Thymus (tissue), 11 donors: ENCODE results near the gene CMIP. TPM values are rescaled to one million over a fixed set of nuclear protein-coding genes. Genes with fewer than 3 reads are reported as not detected.

ENCODE experiments used
- DNase-seq, 9 donors: peaks; one replicate each; pipeline ENCODE4 v3.0.0-alpha.2; 2013; ENCODE audit warnings: low spot score in 9 of 9, low read depth in 6 of 9, missing footprints in 1 of 9
- H3K27ac ChIP-seq, 2 donors: one replicate each; pipeline ENCODE4 v1.5.1; 2013; ENCODE audit warnings: control low read depth in 1 of 2, low read depth in 1 of 2, low read length in 1 of 2, mild to moderate bottlenecking in 1 of 2, moderate library complexity in 1 of 2
- H3K27me3 ChIP-seq, 2 donors: one replicate each; pipeline ENCODE4 v1.5.1; 2013; ENCODE audit warnings: low read length in 1 of 2; ENCODE audit not compliant: control insufficient read depth in 2 of 2, insufficient read depth in 1 of 2
- H3K36me3 ChIP-seq, 2 donors: one replicate each; pipeline ENCODE4 v1.5.1; 2013; ENCODE audit warnings: low read length in 1 of 2, mild to moderate bottlenecking in 1 of 2, moderate library complexity in 1 of 2; ENCODE audit not compliant: control insufficient read depth in 2 of 2, insufficient read depth in 2 of 2
- H3K4me1 ChIP-seq, 2 donors: one replicate each; pipeline ENCODE4 v1.5.1; 2013; ENCODE audit warnings: low read length in 2 of 2; ENCODE audit not compliant: control insufficient read depth in 2 of 2, insufficient read depth in 2 of 2
- H3K4me3 ChIP-seq, 2 donors: one replicate each; pipeline ENCODE4 v1.5.1; 2013; ENCODE audit warnings: low read length in 2 of 2, control low read depth in 1 of 2, mild to moderate bottlenecking in 1 of 2
- H3K9me3 ChIP-seq, 2 donors: one replicate each; pipeline ENCODE4 v1.5.1; 2013; ENCODE audit warnings: low read length in 1 of 2, mild to moderate bottlenecking in 1 of 2; ENCODE audit not compliant: control insufficient read depth in 2 of 2, insufficient read depth in 1 of 2
- WGBS: extraction: QIAGEN DNeasy Blood & Tissue Kit; methylation state at CpG from one replicate; pipeline ENCODE4 v1.1.7; 2013; 5-methylcytosine and 5-hydroxymethylcytosine counted together
- polyA plus RNA-seq: library from polyadenylated mRNA; stranded (reverse); fragments of 200-250 nt; gene quantifications from one replicate; pipeline ENCODE4 v1.2.3, GENCODE V29; 2013
- total RNA-seq: library from RNA; stranded (reverse); fragments of 120-200 nt; gene quantifications from one replicate; pipeline ENCODE4 v1.2.4, GENCODE V29; 2013
- donor health status: healthy.

Gene CMIP
- total and polyA plus RNA-seq, 2 donors = 5.2 to 19.4 TPM

GRCh38 chr16:81484908-81485624 lies 40.5 kb downstream of the CMIP start:
- WGBS = 96% methylated on average over 11 of the region's 11 CpGs
- Histone ChIP-seq H3K27me3 (no peaks in the 10 kb centered on the region), H3K4me1 (peaks cover 2 to 29% of the 10 kb centered on the region in 2 donors), H3K4me3 (no peak overlapping the region), H3K27ac (no peak overlapping the region), H3K36me3 (peaks cover 0 to 6% of the 10 kb centered on the region in 2 donors), H3K9me3 (no peaks in the 10 kb centered on the region)
- DNase-seq = no peak

GRCh38 chr16:81485824-81486539 lies 41.4 kb downstream of the CMIP start:
- Histone ChIP-seq H3K4me1 (peaks cover 2 to 22% of the 10 kb centered on the region in 2 donors), H3K9me3 (no peaks in the 10 kb centered on the region), H3K4me3 (no peak overlapping the region), H3K36me3 (peaks cover 0 to 6% of the 10 kb centered on the region in 2 donors), H3K27ac (no peak overlapping the region), H3K27me3 (no peaks in the 10 kb centered on the region)
- no peak for DNase-seq
- 98% methylated on average over 21 of the region's 21 CpGs for WGBS

GRCh38 chr16:81486540-81487061 lies 42.0 kb downstream of the CMIP start:
- peaks cover 0 to 6% of the 10 kb centered on the region in 2 donors for H3K36me3 ChIP-seq
- no peak for DNase-seq

GRCh38 chr16:81487301-81487720 lies 42.7 kb downstream of the CMIP start:
- H3K4me1 ChIP-seq = peaks cover 0 to 19% of the 10 kb centered on the region in 2 donors
- DNase-seq = no peak
- no peak overlapping the region for H3K4me3 ChIP-seq
- H3K27ac ChIP-seq = no peak overlapping the region
- H3K27me3 ChIP-seq = no peaks in the 10 kb centered on the region
- H3K36me3 ChIP-seq = peaks cover 0 to 6% of the 10 kb centered on the region in 2 donors
- WGBS = 93% methylated on average over 14 of the region's 14 CpGs
- no peaks in the 10 kb centered on the region for H3K9me3 ChIP-seq

More at GRCh38 chr16:81486540-81487061, 42.0 kb downstream of the CMIP start:
- 96% methylated on average over 22 of the region's 22 CpGs for WGBS
- Histone ChIP-seq H3K4me1 (peaks cover 0 to 16% of the 10 kb centered on the region in 2 donors), H3K4me3 (no peak overlapping the region), H3K27me3 (no peaks in the 10 kb centered on the region), H3K9me3 (no peaks in the 10 kb centered on the region), H3K27ac (no peak overlapping the region)

- Histone ChIP-seq H3K36me3 (peaks cover 0 to 9% of the 10 kb centered on the region in 2 donors), H3K4me1 (peaks cover 0 to 24% of the 10 kb centered on the region in 2 donors), H3K27ac (no peak overlapping the region), H3K4me3 (no peak overlapping the region), H3K27me3 (no peaks in the 10 kb centered on the region), H3K9me3 (no peaks in the 10 kb centered on the region)
- WGBS = 96% methylated on average over 7 of the region's 7 CpGs
- no peak for DNase-seq
Observed at GRCh38 chr16:81488687-81489411, 44.2 kb downstream of the CMIP start.

- DNase-seq = no peak
- no peak overlapping the region for H3K27ac ChIP-seq
Observed at GRCh38 chr16:81489547-81490267, 45.1 kb downstream of the CMIP start.

GRCh38 chr16:81491541-81492188 lies 47.1 kb downstream of the CMIP start:
- peaks cover 4 to 42% of the 10 kb centered on the region in 2 donors for H3K4me1 ChIP-seq
- 97% methylated on average over 18 of the region's 18 CpGs for WGBS
- no peaks in the 10 kb centered on the region for H3K27me3 ChIP-seq
- H3K27ac ChIP-seq = no peak overlapping the region
- no peak for DNase-seq
- H3K9me3 ChIP-seq = no peaks in the 10 kb centered on the region
- H3K4me3 ChIP-seq = no peak overlapping the region
- peaks cover 0 to 12% of the 10 kb centered on the region in 2 donors for H3K36me3 ChIP-seq

More at GRCh38 chr16:81489547-81490267, 45.1 kb downstream of the CMIP start:
- Histone ChIP-seq H3K4me3 (no peak overlapping the region), H3K27me3 (no peaks in the 10 kb centered on the region), H3K36me3 (peaks cover 0 to 12% of the 10 kb centered on the region in 2 donors), H3K9me3 (no peaks in the 10 kb centered on the region), H3K4me1 (peaks cover 0 to 33% of the 10 kb centered on the region in 2 donors)
- WGBS = 94% methylated on average over 12 of the region's 12 CpGs

GRCh38 chr16:81492311-81492761 lies 47.7 kb downstream of the CMIP start:
- no peaks in the 10 kb centered on the region for H3K27me3 ChIP-seq
- H3K27ac ChIP-seq = no peak overlapping the region
- peaks cover 0 to 12% of the 10 kb centered on the region in 2 donors for H3K36me3 ChIP-seq
- 80% methylated on average over 14 of the region's 14 CpGs for WGBS
- H3K4me1 ChIP-seq = peaks cover 7 to 45% of the 10 kb centered on the region in 2 donors
- H3K9me3 ChIP-seq = no peaks in the 10 kb centered on the region
- DNase-seq = no peak
- no peak overlapping the region for H3K4me3 ChIP-seq
